Body of pancreas (tissue), 4 donors: Measurements from ENCODE around the gene C2CD5. TPM values are rescaled to one million over a fixed set of nuclear protein-coding genes. Genes with fewer than 3 reads are reported as not detected.
"Not testable (repeated sequence)": the region's sequence is repeated elsewhere in the genome, so short reads cannot be mapped to it uniquely, and the experiment has no call there.

Experiments
- ATAC-seq: fragments of 150-250 bp; one replicate; pipeline ENCODE4 v1.9.1; 2016
- DNase-seq, 4 donors: peaks; one replicate each; pipeline ENCODE4 v3.0.0-alpha.2; 2019
- H3K27ac ChIP-seq, 4 donors: fragments of 200-600 bp; sonication (generic); 1 replicate in 3 of 4; 2 replicates in 1 of 4; pipeline versions ENCODE4 v1.5.1 to v1.6.1; 2016 to 2019; ENCODE audit warnings: mild to moderate bottlenecking in 1 of 4, mixed read lengths in 1 of 4, moderate library complexity in 1 of 4
- H3K27me3 ChIP-seq, 2 donors: fragments of 200-600 bp; sonication (generic); one replicate each; pipeline ENCODE4 v1.6.0; 2016; ENCODE audit warnings: mild to moderate bottlenecking in 1 of 2
- H3K36me3 ChIP-seq, 2 donors: fragments of 200-600 bp; sonication (generic); replicated peaks in 1 of 2; 2 replicates each; pipeline ENCODE4 v1.5.1; 2016; ENCODE audit warnings: low read depth in 2 of 2; ENCODE audit not compliant: insufficient read depth in 1 of 2
- H3K4me1 ChIP-seq: fragments of 200-600 bp; sonication (generic); one replicate; pipeline ENCODE4 v1.6.0; 2016
- H3K4me3 ChIP-seq, 2 donors: fragments of 200-600 bp; sonication (generic); 1 replicate in 1 of 2; 2 replicates in 1 of 2; pipeline ENCODE4 v1.5.1; 2016 to 2019
- H3K9me3 ChIP-seq, 3 donors: fragments of 200-600 bp; sonication (generic); 1 replicate in 2 of 3; 2 replicates in 1 of 3; pipeline ENCODE4 v1.5.1; 2016
- CTCF ChIP-seq, 7 experiments: fragments of 450-650 bp in 4 of 7; fragments of 200-600 bp in 3 of 7; sonication (generic) in 3 of 7; IDR thresholded peaks; one replicate each; pipeline ENCODE4 v1.5.1; 2016 to 2019; ENCODE audit warnings: antibody characterized with exemption in 7 of 7
- POLR2A ChIP-seq, 3 donors: fragments of 450-650 bp; IDR thresholded peaks; one replicate each; pipeline ENCODE4 v1.6.1; 2016; ENCODE audit warnings: antibody characterized with exemption in 3 of 3, mild to moderate bottlenecking in 2 of 3
- WGBS, 2 donors: methylation state at CpG; one replicate each; pipeline ENCODE4 v1.1.5; 2017; 5-methylcytosine and 5-hydroxymethylcytosine counted together
- intact Hi-C: fragments of 100-400 bp; cut with DNase I; formaldehyde crosslinking; loops from one replicate; pipeline ENCODE4 v1.15.1; 2023
- total RNA-seq, 2 donors: library from RNA; depleted of rRNA; stranded (reverse); fragments of >200 nt; gene quantifications; one replicate each; pipeline ENCODE4 v1.1.0, GENCODE V29; 2016

C2CD5 gene
- total RNA-seq, 2 donors from 2014 or later, result 12.2 to 32.9 TPM

DNA sequence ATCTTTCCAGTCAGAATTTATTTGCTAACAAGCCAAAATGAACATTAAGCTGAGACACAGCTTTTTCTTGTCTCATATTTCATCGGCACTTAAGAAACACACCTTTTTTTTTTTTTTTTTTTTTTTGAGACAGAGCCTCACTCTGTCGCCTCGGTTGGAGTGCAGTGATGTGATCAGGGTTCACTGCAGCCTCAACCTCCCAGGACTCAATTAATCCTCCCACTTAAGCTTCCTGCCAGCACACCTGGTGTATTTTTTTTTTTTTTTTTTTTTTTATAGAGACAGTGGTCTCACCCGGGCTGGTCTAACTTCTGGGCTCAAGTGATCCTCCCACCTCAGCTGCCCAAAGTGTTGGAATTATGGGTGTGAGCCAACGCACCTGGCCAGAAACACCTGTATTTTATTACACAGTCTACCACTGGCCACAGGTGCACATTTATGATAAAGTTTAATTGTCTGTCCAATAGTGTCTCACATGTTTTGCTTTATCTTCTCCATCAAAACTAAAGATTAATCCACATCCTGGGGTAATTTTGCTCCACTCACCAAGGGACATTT is 62.7 kb downstream of the C2CD5 start:
- intact Hi-C loops, result no loop called here
- DNase-seq, result no peak
- WGBS, 2 donors, result 79 to 80% methylated on average over 5 of the region's 5 CpGs
- TF ChIP-seq POLR2A (IDR thresholded peaks at IDR 0.05), result no peak
- no peak for TF ChIP-seq CTCF (IDR thresholded peaks at IDR 0.05)
- Histone ChIP-seq H3K27me3 (no peaks in the 10 kb centered on the region), H3K9me3 (no peaks in the 10 kb centered on the region), H3K4me1 (no peaks in the 10 kb centered on the region), H3K36me3 (peaks cover 0 to 3% of the 10 kb centered on the region in 2 donors), H3K4me3 (no peak overlapping the region), H3K27ac (no peak overlapping the region)
- ATAC-seq, result no peak

GRCh38 chr12:22480814-22481213 is 63.5 kb downstream of the C2CD5 start:
- H3K9me3 ChIP-seq, DNase-seq, intact Hi-C loops, H3K27ac ChIP-seq, ATAC-seq, H3K27me3 ChIP-seq, H3K36me3 ChIP-seq, H3K4me1 ChIP-seq, H3K4me3 ChIP-seq: not testable (repeated sequence)
- 91 to 97% methylated on average over 7 of the region's 7 CpGs for WGBS, 2 donors

GRCh38 chr12:22480016-22480415 is 64.3 kb downstream of the C2CD5 start:
- Histone ChIP-seq H3K4me1 (no peaks in the 10 kb centered on the region), H3K4me3 (no peak overlapping the region), H3K36me3 (peaks cover 0 to 3% of the 10 kb centered on the region in 2 donors), H3K9me3 (no peaks in the 10 kb centered on the region), H3K27me3 (no peaks in the 10 kb centered on the region), H3K27ac (no peak overlapping the region)
- intact Hi-C loops, result no loop called here
- 87 to 89% methylated on average over 3 of the region's 3 CpGs for WGBS, 2 donors
- TF ChIP-seq CTCF (IDR thresholded peaks at IDR 0.05) (no peak), POLR2A (IDR thresholded peaks at IDR 0.05) (no peak)
- ATAC-seq, result no peak
- no peak for DNase-seq

- H3K4me1 ChIP-seq, result no peaks in the 10 kb centered on the region
- no peak overlapping the region for H3K27ac ChIP-seq
- peaks cover 0 to 3% of the 10 kb centered on the region in 2 donors for H3K36me3 ChIP-seq
- no peak overlapping the region for H3K4me3 ChIP-seq
- TF ChIP-seq CTCF (IDR thresholded peaks at IDR 0.05), result no peak
- TF ChIP-seq POLR2A (IDR thresholded peaks at IDR 0.05), result no peak
- ATAC-seq (no peak), DNase-seq (no peak)
- no peaks in the 10 kb centered on the region for H3K27me3 ChIP-seq
- H3K9me3 ChIP-seq, result no peaks in the 10 kb centered on the region
- WGBS, 2 donors, result 88 to 92% methylated on average over 2 of the region's 2 CpGs
- intact Hi-C loops, result no loop called here
These were observed 66.5 kb downstream of the C2CD5 start for GRCh38 chr12:22477894-22478287.

- TF ChIP-seq CTCF (IDR thresholded peaks at IDR 0.05), result no peak
- TF ChIP-seq POLR2A (IDR thresholded peaks at IDR 0.05), result no peak
- WGBS, 2 donors, result 77 to 80% methylated on average over 4 of the region's 4 CpGs
These were observed 67.0 kb downstream of the C2CD5 start for GRCh38 chr12:22477166-22477893.

More at GRCh38 chr12:22477166-22477893, 67.0 kb downstream of the C2CD5 start:
- ATAC-seq (no peak), DNase-seq (no peak)
- no peak overlapping the region for H3K27ac ChIP-seq
- H3K9me3 ChIP-seq, result no peaks in the 10 kb centered on the region
- peaks cover 0 to 3% of the 10 kb centered on the region in 2 donors for H3K36me3 ChIP-seq
- intact Hi-C loops, result no loop called here
- no peaks in the 10 kb centered on the region for H3K27me3 ChIP-seq
- no peak overlapping the region for H3K4me3 ChIP-seq
- no peaks in the 10 kb centered on the region for H3K4me1 ChIP-seq
